ENCODE data around the gene LYG1. TPM values are rescaled to one million over a fixed set of nuclear protein-coding genes. Genes with fewer than 3 reads are reported as not detected.
"Not testable (repeated sequence)": the region's sequence is repeated elsewhere in the genome, so short reads cannot be mapped to it uniquely, and the experiment has no call there.

LYG1 gene
- total RNA-seq, 1 experiment from 2014 or later: 3.8 TPM

GRCh38 chr2:99345446-99345845, 44.4 kb upstream of the LYG1 start:
- H3K4me3 ChIP-seq (replicated peaks in 1 of 2; ENCODE audit: low read depth in 1 of 2, low read length in 2 of 2); H3K36me3 ChIP-seq (ENCODE audit: control insufficient read depth in 1 of 2, insufficient read depth in 2 of 2, low read length in 2 of 2); H3K9me2 ChIP-seq (ENCODE audit: insufficient read depth); BruUV-seq (replicated peaks); H3K9me3 ChIP-seq (ENCODE audit: control insufficient read depth in 1 of 2, insufficient read depth in 1 of 2, low read depth in 1 of 2, low read length in 2 of 2); CTCF ChIA-PET; intact Hi-C loops (cut with micrococcal nuclease); DNase-seq (ENCODE audit: low read depth, low spot score); H2AFZ ChIP-seq (ENCODE audit: low read depth, low read length, poor library complexity, severe bottlenecking); ATAC-seq; H3K4me2 ChIP-seq (ENCODE audit: low read length); H3K27ac ChIP-seq (ENCODE audit: low read depth, low read length); H3K27me3 ChIP-seq (ENCODE audit: insufficient read depth, low read length); RAD21 ChIA-PET (ENCODE audit: low non-redundant PET in 1 of 2, low total read pairs in 2 of 2, uncharacterized antibody in 2 of 2, unreplicated experiment in 2 of 2); H3K4me1 ChIP-seq (ENCODE audit: control insufficient read depth in 1 of 2, insufficient read depth in 2 of 2, low read length in 2 of 2); H3K9ac ChIP-seq (ENCODE audit: low read length): not testable (repeated sequence)
- Histone ChIP-seq H4K20me1 (ENCODE audit: insufficient read depth) (peaks cover 34% of the 10 kb centered on the region; the same call in 1 of the 2 replicates), H3K79me2 (ENCODE audit: insufficient read depth, low read length) (peaks cover 100% of the 10 kb centered on the region)
- POLR2A ChIA-PET: interaction anchor here (3.4 kb wide), 1 partner anchor 9 kb away, joined by 14 read pairs; the partner anchor contains the start of genes EIF5B and TXNDC9

DNA sequence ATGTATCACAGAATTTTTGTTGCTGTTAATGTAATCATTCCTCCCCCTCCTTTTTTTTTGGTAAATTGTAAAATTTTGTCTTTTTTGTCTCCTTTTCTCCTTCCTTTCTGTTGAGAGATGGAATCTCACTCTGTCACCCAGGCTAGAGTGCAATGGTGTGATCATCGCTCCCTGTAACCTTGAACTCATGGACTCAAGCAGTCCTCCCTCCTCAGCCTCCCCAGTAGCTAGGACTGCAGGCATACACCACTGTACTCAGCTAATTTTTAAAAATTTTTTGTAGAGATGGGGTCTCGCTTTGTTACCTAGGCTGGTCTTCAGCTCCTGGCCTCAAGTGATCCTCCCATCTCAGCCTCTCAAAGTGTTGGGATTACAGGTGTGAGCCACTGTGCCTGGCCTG, 41.5 kb upstream of the LYG1 start:
- BruUV-seq (replicated peaks): no TSS peak
- H3K27ac ChIP-seq (ENCODE audit: low read depth, low read length): no peak overlapping the region
- H2AFZ ChIP-seq (ENCODE audit: low read depth, low read length, poor library complexity, severe bottlenecking): no peak overlapping the region
- POLR2A ChIA-PET: no interaction called here
- no peak overlapping the region for H3K4me2 ChIP-seq (ENCODE audit: low read length)
- no peaks in the 10 kb centered on the region for H3K27me3 ChIP-seq (ENCODE audit: insufficient read depth, low read length)
- CTCF ChIA-PET: no interaction called here
- RAD21 ChIA-PET (ENCODE audit: low non-redundant PET in 1 of 2, low total read pairs in 2 of 2, uncharacterized antibody in 2 of 2, unreplicated experiment in 2 of 2): no interaction called here
- intact Hi-C loops (cut with micrococcal nuclease): no loop called here
- DNase-seq (ENCODE audit: low read depth, low spot score) (no peak), ATAC-seq (no peak)
- peaks cover 11% of the 10 kb centered on the region; the same call in 1 of the 2 replicates for H4K20me1 ChIP-seq (ENCODE audit: insufficient read depth)
- peaks cover 100% of the 10 kb centered on the region for H3K79me2 ChIP-seq (ENCODE audit: insufficient read depth, low read length)
- H3K9me3 ChIP-seq (ENCODE audit: control insufficient read depth in 1 of 2, insufficient read depth in 1 of 2, low read depth in 1 of 2, low read length in 2 of 2): no peaks in the 10 kb centered on the region
- no peak overlapping the region for H3K9ac ChIP-seq (ENCODE audit: low read length)
- TF ChIP-seq POLR2A (IDR thresholded peaks at IDR 0.05; ENCODE audit: borderline replicate concordance, extremely low read depth, insufficient read depth, insufficient read length) (no peak), YY1 (IDR thresholded peaks at IDR 0.05; ENCODE audit: extremely low read depth, insufficient replicate concordance, low read depth, low read length) (no peak), ZNF274 (IDR thresholded peaks at IDR 0.05; ENCODE audit: low read depth, low read length) (no peak), CEBPB (IDR thresholded peaks at IDR 0.05; ENCODE audit: low read depth) (no peak), ZBTB33 (IDR thresholded peaks at IDR 0.05; ENCODE audit: extremely low read depth, insufficient replicate concordance, low read length) (no peak), EZH2 (IDR thresholded peaks at IDR 0.05) (no peak), CTCF (IDR thresholded peaks at IDR 0.05 in 2 of 3, conservative IDR thresholded peaks at IDR 0.05 in 1 of 3; ENCODE audit: borderline replicate concordance in 1 of 3, insufficient read depth in 1 of 3, low read depth in 2 of 3, low read length in 2 of 3) (no peak), FOSL1 (IDR thresholded peaks at IDR 0.05; ENCODE audit: low read depth) (no peak)
- H3K9me2 ChIP-seq (ENCODE audit: insufficient read depth): no peaks in the 10 kb centered on the region
- H3K36me3 ChIP-seq (ENCODE audit: control insufficient read depth in 1 of 2, insufficient read depth in 2 of 2, low read length in 2 of 2): no peaks in the 10 kb centered on the region
- no peak overlapping the region for H3K4me3 ChIP-seq (replicated peaks in 1 of 2; ENCODE audit: low read depth in 1 of 2, low read length in 2 of 2)
- H3K4me1 ChIP-seq (ENCODE audit: control insufficient read depth in 1 of 2, insufficient read depth in 2 of 2, low read length in 2 of 2): peaks cover 0 to 10% of the 10 kb centered on the region in 2 experiments

Data from HCT116 (cell line).